Gastroesophageal sphincter (tissue), 4 donors: Measurements from ENCODE around the gene KRTAP12-1. TPM values are rescaled to one million over a fixed set of nuclear protein-coding genes. Genes with fewer than 3 reads are reported as not detected.
"Not testable (repeated sequence)": the region's sequence is repeated elsewhere in the genome, so short reads cannot be mapped to it uniquely, and the experiment has no call there.

Source experiments
- ATAC-seq: fragments of 150-250 bp; one replicate; pipeline ENCODE4 v1.9.1; 2016; ENCODE audit warnings: mild to moderate bottlenecking, moderate library complexity
- H3K27ac ChIP-seq, 4 donors: fragments of 200-600 bp; sonication (generic) in 3 of 4; 1 replicate in 3 of 4; 2 replicates in 1 of 4; pipeline ENCODE4 v1.5.1; 2016 to 2019
- H3K27me3 ChIP-seq: fragments of 200-600 bp; sonication (generic); one replicate; pipeline ENCODE4 v1.5.1; 2019
- H3K36me3 ChIP-seq, 2 donors: fragments of 200-600 bp; sonication (generic); one replicate each; pipeline ENCODE4 v1.5.1; 2019; ENCODE audit warnings: control low read depth in 1 of 2
- H3K4me1 ChIP-seq, 3 donors: fragments of 200-600 bp; sonication (generic); 1 replicate in 2 of 3; 2 replicates in 1 of 3; pipeline ENCODE4 v1.5.1; 2016 to 2019; ENCODE audit warnings: control low read depth in 2 of 3
- H3K4me3 ChIP-seq, 2 donors: fragments of 200-600 bp; sonication (generic); one replicate each; pipeline ENCODE4 v1.5.1; 2019; ENCODE audit warnings: mild to moderate bottlenecking in 1 of 2, moderate library complexity in 1 of 2
- H3K9me3 ChIP-seq, 3 donors: fragments of 200-600 bp; sonication (generic); one replicate each; pipeline ENCODE4 v1.5.1; 2017 to 2019; ENCODE audit warnings: control low read depth in 2 of 3
- EP300 ChIP-seq: sonication (generic); formaldehyde crosslinking; IDR thresholded peaks from one replicate; pipeline ENCODE4 v1.6.1; 2017; ENCODE audit warnings: antibody characterized with exemption, mild to moderate bottlenecking
- POLR2A ChIP-seq, 2 donors: fragments of 450-650 bp; IDR thresholded peaks; one replicate each; pipeline ENCODE4 v1.6.1; 2017; ENCODE audit warnings: antibody characterized with exemption in 2 of 2, mild to moderate bottlenecking in 2 of 2, moderate library complexity in 1 of 2
- POLR2AphosphoS5 ChIP-seq: sonication (generic); formaldehyde crosslinking; IDR thresholded peaks from one replicate; pipeline ENCODE4 v1.6.1; 2017; ENCODE audit warnings: antibody characterized with exemption
- WGBS, 2 donors: methylation state at CpG; one replicate each; pipeline ENCODE4 v1.1.5; 2018; ENCODE audit warnings: low coverage in 1 of 2; 5-methylcytosine and 5-hydroxymethylcytosine counted together
- total RNA-seq, 4 donors: library from RNA; depleted of rRNA; stranded (reverse); fragments of >200 nt; gene quantifications; one replicate each; pipeline ENCODE4 v1.1.0, GENCODE V29; 2016
- TF ChIP-seq, protein P1 (sequence below), 4 experiments: fragments of 200-600 bp in 2 of 4; fragments of 450-650 bp in 2 of 4; sonication (generic) in 1 of 4; IDR thresholded peaks; one replicate each; pipeline ENCODE4 v1.5.1; 2017 to 2019; ENCODE audit warnings: antibody characterized with exemption in 4 of 4, mild to moderate bottlenecking in 2 of 4, moderate library complexity in 2 of 4

KRTAP12-1 gene
- total RNA-seq, 4 donors from 2014 or later = not detected

DNA sequence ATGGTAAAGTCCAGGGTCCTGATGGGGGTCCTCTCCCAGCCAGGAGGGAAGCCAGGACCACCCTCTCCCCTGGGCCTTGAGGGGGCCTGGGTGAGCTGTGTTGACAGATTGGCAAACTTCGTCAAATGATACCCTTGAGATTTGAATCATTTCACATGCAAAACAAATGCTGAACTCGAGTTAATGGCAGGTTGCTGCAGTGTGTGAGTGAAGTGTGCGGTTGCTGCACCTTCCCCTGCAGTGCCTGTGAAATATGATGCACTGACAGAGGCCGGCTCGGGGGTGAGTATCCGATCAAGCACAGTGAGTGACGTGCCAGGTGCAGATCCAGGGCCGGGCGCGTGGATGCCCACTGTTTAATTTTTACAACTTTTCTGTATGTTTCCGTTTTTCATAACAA lies 5.7 kb upstream of the KRTAP12-1 start:
- Histone ChIP-seq H3K36me3 (no peaks in the 10 kb centered on the region), H3K9me3 (peaks cover 0 to 4% (median 0%) of the 10 kb centered on the region in 3 donors), H3K4me3 (no peak overlapping the region), H3K4me1 (no peaks in the 10 kb centered on the region), H3K27me3 (peaks cover 48% of the 10 kb centered on the region), H3K27ac (no peak overlapping the region)
- no peak for ATAC-seq
- TF ChIP-seq EP300 (no peak), POLR2AphosphoS5 (no peak), POLR2A (IDR thresholded peaks at IDR 0.05) (no peak)
- TF ChIP-seq, protein P1, sequence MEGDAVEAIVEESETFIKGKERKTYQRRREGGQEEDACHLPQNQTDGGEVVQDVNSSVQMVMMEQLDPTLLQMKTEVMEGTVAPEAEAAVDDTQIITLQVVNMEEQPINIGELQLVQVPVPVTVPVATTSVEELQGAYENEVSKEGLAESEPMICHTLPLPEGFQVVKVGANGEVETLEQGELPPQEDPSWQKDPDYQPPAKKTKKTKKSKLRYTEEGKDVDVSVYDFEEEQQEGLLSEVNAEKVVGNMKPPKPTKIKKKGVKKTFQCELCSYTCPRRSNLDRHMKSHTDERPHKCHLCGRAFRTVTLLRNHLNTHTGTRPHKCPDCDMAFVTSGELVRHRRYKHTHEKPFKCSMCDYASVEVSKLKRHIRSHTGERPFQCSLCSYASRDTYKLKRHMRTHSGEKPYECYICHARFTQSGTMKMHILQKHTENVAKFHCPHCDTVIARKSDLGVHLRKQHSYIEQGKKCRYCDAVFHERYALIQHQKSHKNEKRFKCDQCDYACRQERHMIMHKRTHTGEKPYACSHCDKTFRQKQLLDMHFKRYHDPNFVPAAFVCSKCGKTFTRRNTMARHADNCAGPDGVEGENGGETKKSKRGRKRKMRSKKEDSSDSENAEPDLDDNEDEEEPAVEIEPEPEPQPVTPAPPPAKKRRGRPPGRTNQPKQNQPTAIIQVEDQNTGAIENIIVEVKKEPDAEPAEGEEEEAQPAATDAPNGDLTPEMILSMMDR (IDR thresholded peaks at IDR 0.05) = no peak
- 38 to 40% methylated on average over 5 to 11 of the region's 11 CpGs for WGBS, 2 donors

DNA sequence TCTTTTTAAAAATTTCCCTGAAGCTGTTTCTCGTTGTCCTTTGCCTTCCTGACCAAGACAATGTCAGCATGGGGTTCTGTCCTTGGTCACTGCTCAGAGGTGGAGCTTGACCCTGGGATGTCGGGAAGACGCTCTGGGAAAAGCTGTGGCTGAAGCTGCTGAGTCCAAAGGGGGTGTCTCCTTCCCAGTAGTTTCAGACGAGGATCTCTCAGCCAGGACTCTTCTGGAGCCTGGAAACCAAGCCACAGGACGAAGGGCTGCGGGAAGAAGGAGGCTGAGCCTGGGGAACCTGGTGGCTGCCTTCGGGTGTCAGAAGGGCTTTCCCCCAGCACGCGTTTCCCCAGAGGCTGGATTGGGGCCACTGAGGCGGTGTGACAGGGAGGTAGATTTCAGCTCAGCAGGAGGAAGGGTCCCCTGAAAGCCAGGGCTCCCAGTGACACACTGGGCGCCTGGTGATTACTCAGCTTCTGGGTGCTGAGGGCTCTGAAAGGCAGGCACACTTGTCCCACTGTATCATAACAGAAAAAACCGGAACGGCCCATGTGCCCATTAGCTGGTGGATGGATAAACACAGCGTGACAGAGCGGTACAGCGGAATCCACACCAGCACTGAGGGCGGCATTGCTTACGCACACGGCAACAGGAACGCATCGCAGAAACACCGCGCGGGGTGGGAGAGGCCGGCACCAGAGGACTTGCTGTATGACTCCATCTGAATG lies 5.0 kb upstream of the KRTAP12-1 start:
- H3K9me3 ChIP-seq = no peaks in the 10 kb centered on the region
- 34 to 80% methylated on average over 1 to 5 of the region's 25 CpGs for WGBS, 2 donors
- no peak overlapping the region for H3K4me3 ChIP-seq
- TF ChIP-seq, protein P1 (IDR thresholded peaks at IDR 0.05) = no peak
- no peak for TF ChIP-seq POLR2AphosphoS5
- TF ChIP-seq POLR2A (IDR thresholded peaks at IDR 0.05) = no peak
- no peak for TF ChIP-seq EP300
- no peaks in the 10 kb centered on the region for H3K4me1 ChIP-seq
- peaks cover 49% of the 10 kb centered on the region for H3K27me3 ChIP-seq
- H3K36me3 ChIP-seq = no peaks in the 10 kb centered on the region
- ATAC-seq = no peak
- H3K27ac ChIP-seq = no peak overlapping the region

DNA sequence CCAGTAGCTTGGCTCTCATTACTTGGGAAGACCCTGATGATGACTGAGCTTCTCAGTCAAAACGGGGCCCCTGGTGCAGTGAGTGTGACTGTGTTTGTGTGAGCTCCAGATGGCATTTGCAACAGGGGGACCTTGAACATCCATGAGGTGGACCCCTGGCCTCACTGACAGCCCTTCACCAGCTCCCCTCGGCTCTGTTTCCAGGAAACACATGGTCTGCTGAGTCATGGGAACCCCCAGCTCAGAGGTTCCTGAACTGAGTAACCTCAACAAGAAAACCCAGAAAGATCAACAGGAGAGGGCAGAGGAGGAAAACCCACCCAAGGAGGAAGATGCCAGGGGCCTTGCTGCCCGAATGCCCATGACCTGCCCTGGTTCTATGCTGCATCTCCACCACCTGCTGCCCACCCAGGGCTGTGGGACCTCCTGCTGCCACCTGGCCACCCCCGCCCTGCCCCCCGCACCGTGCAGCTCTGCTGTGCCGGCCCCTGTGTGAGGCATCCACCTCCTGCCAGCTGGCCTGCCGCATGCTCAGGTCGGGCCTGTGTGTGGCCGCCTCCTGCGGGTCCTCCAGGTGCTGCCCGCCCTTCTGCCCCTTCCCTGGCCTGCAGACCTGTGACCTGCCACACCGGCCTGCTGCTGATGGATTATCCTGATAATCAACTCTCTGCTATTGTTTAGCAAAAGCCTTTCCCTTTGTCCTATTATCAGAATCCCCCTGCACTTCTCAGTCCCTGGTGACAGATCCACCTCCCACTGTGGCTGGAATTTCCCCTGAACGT lies 4.2 kb upstream of the KRTAP12-1 start:
- no peak overlapping the region for H3K4me3 ChIP-seq
- no peaks in the 10 kb centered on the region for H3K9me3 ChIP-seq
- no peaks in the 10 kb centered on the region for H3K36me3 ChIP-seq
- no peak for ATAC-seq
- WGBS, 2 donors = 19 to 29% methylated on average over 2 to 4 of the region's 14 CpGs
- no peak for TF ChIP-seq POLR2AphosphoS5
- H3K4me1 ChIP-seq = no peaks in the 10 kb centered on the region
- H3K27ac ChIP-seq = no peak overlapping the region
- H3K27me3 ChIP-seq = peaks cover 49% of the 10 kb centered on the region

DNA sequence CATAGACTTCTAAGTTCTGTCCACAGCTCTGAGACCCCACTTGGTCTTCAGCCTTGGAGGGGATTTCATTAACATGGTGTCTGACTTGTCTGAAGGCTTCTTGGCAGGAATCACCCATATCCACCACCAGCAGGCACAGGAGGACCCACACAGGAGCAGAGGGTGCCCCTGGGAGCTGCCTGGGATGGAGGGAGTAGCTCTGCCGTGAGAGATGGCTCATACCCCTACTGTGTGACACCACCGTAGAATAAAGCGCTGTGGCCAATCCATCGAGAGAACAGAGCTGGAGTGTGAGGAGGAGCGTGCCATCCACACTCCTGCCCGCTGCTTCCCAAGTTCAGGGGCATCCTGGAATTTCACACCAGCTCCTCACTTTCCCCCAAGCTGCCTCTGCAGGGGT lies 3.1 kb upstream of the KRTAP12-1 start:
- not testable (repeated sequence) for H3K4me3 ChIP-seq, H3K27ac ChIP-seq, H3K9me3 ChIP-seq, H3K36me3 ChIP-seq, ATAC-seq, H3K4me1 ChIP-seq
- peaks cover 39% of the 10 kb centered on the region for H3K27me3 ChIP-seq
- 60 to 100% methylated on average over 1 to 3 of the region's 6 CpGs for whole genome bisulfite sequencing, 2 donors

DNA sequence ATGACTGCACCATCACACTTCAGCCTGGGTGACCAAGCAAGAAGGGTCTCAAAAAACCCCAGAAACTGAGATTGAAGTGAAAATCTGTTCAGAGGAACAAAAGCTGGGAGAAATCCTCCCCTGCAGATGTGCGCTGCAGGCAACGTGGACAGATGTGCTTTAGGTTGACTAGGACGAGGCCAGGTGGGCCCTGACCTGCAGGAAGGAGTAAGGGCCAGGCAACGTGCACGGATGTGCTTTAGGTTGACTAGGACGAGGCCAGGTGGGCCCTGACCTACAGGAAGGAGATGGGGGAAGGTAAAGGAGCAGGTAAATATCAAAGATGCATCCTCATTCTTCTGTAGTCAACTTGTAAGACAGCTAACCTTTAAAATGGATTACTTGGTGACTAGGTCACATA lies 2.5 kb upstream of the KRTAP12-1 start:
- WGBS, 2 donors = 58 to 92% methylated on average over 4 to 6 of the region's 6 CpGs

More for the DNA sequence above, 2.5 kb upstream of the KRTAP12-1 start:
- peaks cover 38% of the 10 kb centered on the region for H3K27me3 ChIP-seq
- H3K4me3 ChIP-seq = no peak overlapping the region
- H3K9me3 ChIP-seq = no peaks in the 10 kb centered on the region
- H3K36me3 ChIP-seq = no peaks in the 10 kb centered on the region
- H3K27ac ChIP-seq = no peak overlapping the region
- ATAC-seq = no peak
- no peaks in the 10 kb centered on the region for H3K4me1 ChIP-seq
- no peak for TF ChIP-seq POLR2A (IDR thresholded peaks at IDR 0.05)
- TF ChIP-seq, protein P1 (IDR thresholded peaks at IDR 0.05) = no peak
- no peak for TF ChIP-seq POLR2AphosphoS5
- no peak for TF ChIP-seq EP300
